Duodenal mucosa (tissue), 2 donors: Measurements from ENCODE around the gene C7orf33.
"Not testable (repeated sequence)": the region's sequence is repeated elsewhere in the genome, so short reads cannot be mapped to it uniquely, and the experiment has no call there.

Source experiments
- H3K27ac ChIP-seq: one replicate; pipeline ENCODE4 v1.7.0; 2013; ENCODE audit warnings: low read depth, low read length
- H3K27me3 ChIP-seq, 2 donors: one replicate each; pipeline ENCODE4 v1.7.0; 2013; ENCODE audit warnings: low read length in 2 of 2, control low read depth in 1 of 2; ENCODE audit not compliant: insufficient read depth in 2 of 2, control insufficient read depth in 1 of 2
- H3K36me3 ChIP-seq, 2 donors: one replicate each; pipeline ENCODE4 v1.7.0; 2013; ENCODE audit warnings: low read length in 2 of 2, control low read depth in 1 of 2; ENCODE audit not compliant: insufficient read depth in 2 of 2, control insufficient read depth in 1 of 2
- H3K4me1 ChIP-seq, 2 donors: one replicate each; pipeline ENCODE4 v1.7.0; 2013; ENCODE audit warnings: low read length in 2 of 2, control low read depth in 1 of 2; ENCODE audit not compliant: insufficient read depth in 2 of 2, control insufficient read depth in 1 of 2
- H3K4me3 ChIP-seq, 2 donors: one replicate each; pipeline ENCODE4 v1.7.0; 2013; ENCODE audit warnings: low read length in 2 of 2, low read depth in 1 of 2
- H3K9ac ChIP-seq, 2 donors: one replicate each; pipeline ENCODE4 v1.7.0; 2013; ENCODE audit warnings: low read length in 2 of 2, low read depth in 1 of 2
- H3K9me3 ChIP-seq, 2 donors: one replicate each; pipeline ENCODE4 v1.7.0; 2013; ENCODE audit warnings: low read length in 2 of 2, control low read depth in 1 of 2; ENCODE audit not compliant: control insufficient read depth in 1 of 2

C7orf33 gene

GRCh38 chr7:148596354-148596753 is 5.8 kb downstream of the C7orf33 start:
- H3K4me1 ChIP-seq, H3K9me3 ChIP-seq, H3K4me3 ChIP-seq, H3K27ac ChIP-seq, H3K36me3 ChIP-seq, H3K27me3 ChIP-seq, H3K9ac ChIP-seq: not testable (repeated sequence)

- no peaks in the 10 kb centered on the region for H3K4me1 ChIP-seq
- H3K9ac ChIP-seq, result no peak overlapping the region
- H3K36me3 ChIP-seq, result no peaks in the 10 kb centered on the region
- no peaks in the 10 kb centered on the region for H3K9me3 ChIP-seq
- no peaks in the 10 kb centered on the region for H3K27me3 ChIP-seq
- no peak overlapping the region for H3K27ac ChIP-seq
- no peak overlapping the region for H3K4me3 ChIP-seq
Observed at GRCh38 chr7:148598351-148598750, 7.8 kb downstream of the C7orf33 start.

GRCh38 chr7:148605350-148605749 is 14.8 kb downstream of the C7orf33 start:
- Histone ChIP-seq H3K36me3 (no peaks in the 10 kb centered on the region), H3K9me3 (peaks cover 0 to 2% of the 10 kb centered on the region in 2 donors), H3K9ac (no peak overlapping the region), H3K27me3 (no peaks in the 10 kb centered on the region), H3K4me3 (no peak overlapping the region), H3K27ac (no peak overlapping the region), H3K4me1 (no peaks in the 10 kb centered on the region)

- no peak overlapping the region for H3K27ac ChIP-seq
- peaks cover 0 to 2% of the 10 kb centered on the region in 2 donors for H3K9me3 ChIP-seq
- no peak overlapping the region for H3K9ac ChIP-seq
- no peaks in the 10 kb centered on the region for H3K4me1 ChIP-seq
- no peaks in the 10 kb centered on the region for H3K36me3 ChIP-seq
- peaks cover 0 to 4% of the 10 kb centered on the region in 2 donors for H3K27me3 ChIP-seq
- H3K4me3 ChIP-seq, result no peak overlapping the region
Observed at GRCh38 chr7:148607151-148607661, 16.6 kb downstream of the C7orf33 start.

GRCh38 chr7:148609045-148609725 is 18.6 kb downstream of the C7orf33 start:
- H3K4me1 ChIP-seq, result no peaks in the 10 kb centered on the region
- peaks cover 4% of the 10 kb centered on the region in 2 donors for H3K27me3 ChIP-seq
- H3K9me3 ChIP-seq, result peaks cover 0 to 2% of the 10 kb centered on the region in 2 donors
- no peaks in the 10 kb centered on the region for H3K36me3 ChIP-seq
- H3K4me3 ChIP-seq, result no peak overlapping the region
- no peak overlapping the region for H3K27ac ChIP-seq
- no peak overlapping the region for H3K9ac ChIP-seq

- no peaks in the 10 kb centered on the region for H3K4me1 ChIP-seq
- no peak overlapping the region for H3K27ac ChIP-seq
- H3K27me3 ChIP-seq, result peaks cover 6% of the 10 kb centered on the region in 2 donors
- no peak overlapping the region for H3K4me3 ChIP-seq
- H3K36me3 ChIP-seq, result no peaks in the 10 kb centered on the region
- no peaks in the 10 kb centered on the region for H3K9me3 ChIP-seq
- H3K9ac ChIP-seq, result no peak overlapping the region
Observed at GRCh38 chr7:148611692-148612091, 21.1 kb downstream of the C7orf33 start.

- no peaks in the 10 kb centered on the region for H3K36me3 ChIP-seq
- no peaks in the 10 kb centered on the region for H3K4me1 ChIP-seq
- no peaks in the 10 kb centered on the region for H3K9me3 ChIP-seq
- no peak overlapping the region for H3K9ac ChIP-seq
- H3K27me3 ChIP-seq, result peaks cover 6% of the 10 kb centered on the region in 2 donors
- no peak overlapping the region for H3K27ac ChIP-seq
- H3K4me3 ChIP-seq, result no peak overlapping the region
Observed at GRCh38 chr7:148615085-148615730, 24.6 kb downstream of the C7orf33 start.

- Histone ChIP-seq H3K9ac (no peak overlapping the region), H3K4me1 (peaks cover 6 to 8% of the 10 kb centered on the region in 2 donors), H3K27ac (no peak overlapping the region), H3K27me3 (peaks cover 0 to 5% of the 10 kb centered on the region in 2 donors), H3K4me3 (peak overlapping the region in 1 of 2 donors; percentile 30), H3K36me3 (no peaks in the 10 kb centered on the region), H3K9me3 (no peaks in the 10 kb centered on the region)
Observed at GRCh38 chr7:148620749-148621359, 30.3 kb downstream of the C7orf33 start.

GRCh38 chr7:148621563-148621962 is 31.0 kb downstream of the C7orf33 start:
- peaks cover 0 to 5% of the 10 kb centered on the region in 2 donors for H3K27me3 ChIP-seq
- no peaks in the 10 kb centered on the region for H3K9me3 ChIP-seq
- H3K36me3 ChIP-seq, result no peaks in the 10 kb centered on the region
- no peak overlapping the region for H3K9ac ChIP-seq
- H3K4me1 ChIP-seq, result peaks cover 6 to 8% of the 10 kb centered on the region in 2 donors
- H3K4me3 ChIP-seq, result no peak overlapping the region
- no peak overlapping the region for H3K27ac ChIP-seq

- H3K36me3 ChIP-seq, result no peaks in the 10 kb centered on the region
- no peak overlapping the region for H3K9ac ChIP-seq
- peaks cover 6 to 8% of the 10 kb centered on the region in 2 donors for H3K4me1 ChIP-seq
- no peaks in the 10 kb centered on the region for H3K9me3 ChIP-seq
- H3K27ac ChIP-seq, result no peak overlapping the region
- peaks cover 0 to 5% of the 10 kb centered on the region in 2 donors for H3K27me3 ChIP-seq
- H3K4me3 ChIP-seq, result no peak overlapping the region
Observed at GRCh38 chr7:148622887-148623585, 32.5 kb downstream of the C7orf33 start.
